ENCODE results near the gene NUDT17.
"Not testable (repeated sequence)": the region's sequence is repeated elsewhere in the genome, so short reads cannot be mapped to it uniquely, and the experiment has no call there.

- not testable (repeated sequence) for TF ChIP-seq CTCF, EZH2 (IDR thresholded peaks at IDR 0.05)
Measured at GRCh38 chr1:145818095-145818494, 27.3 kb upstream of the NUDT17 start.
